CD4-positive, alpha-beta memory T cell (primary cell): ENCODE measurements around the gene HSD17B12. TPM values are rescaled to one million over a fixed set of nuclear protein-coding genes. Genes with fewer than 3 reads are reported as not detected.
A peak's percentile ranks its signal among the peaks of the same experiment; 100 is the strongest.

Experiments used
- CTCF ChIA-PET: fragments of 350-600 bp; sonication (Branson Sonifier 250); formaldehyde crosslinking; loops from one replicate; lab custom pipeline; 2021; ENCODE audit warnings: inconsistent platforms; ENCODE audit not compliant: partially characterized antibody; lab: Charles Lee
- POLR2A ChIA-PET: fragments of 350-600 bp; sonication (Branson Sonifier 250); formaldehyde crosslinking; loops from one replicate; lab custom pipeline; 2021; ENCODE audit not compliant: partially characterized antibody; lab: Charles Lee
- DNase-seq, 5 donors: peaks; one replicate each; pipeline versions ENCODE4 v3.0.0 to v3.0.0-alpha.2; 2020 to 2022; ENCODE audit warnings: mixed read lengths in 1 of 5
- H3K27ac ChIP-seq: one replicate; pipeline ENCODE4 v1.7.0; 2013; ENCODE audit warnings: low read depth, low read length
- H3K27me3 ChIP-seq: 2 replicates; pipeline ENCODE4 v1.7.0; 2013; ENCODE audit warnings: mild to moderate bottlenecking, low read length, moderate library complexity; ENCODE audit not compliant: insufficient read depth
- H3K36me3 ChIP-seq: 2 replicates; pipeline ENCODE4 v1.7.0; 2013; ENCODE audit warnings: mild to moderate bottlenecking, low read length, moderate library complexity; ENCODE audit not compliant: insufficient read depth
- H3K4me1 ChIP-seq: 2 replicates; pipeline ENCODE4 v1.7.0; 2013; ENCODE audit warnings: mild to moderate bottlenecking, low read length, moderate library complexity; ENCODE audit not compliant: insufficient read depth
- H3K4me3 ChIP-seq, 2 donors: one replicate each; pipeline ENCODE4 v1.7.0; 2013; ENCODE audit warnings: low read length in 2 of 2, mild to moderate bottlenecking in 1 of 2
- H3K9me3 ChIP-seq, 2 donors: one replicate each; pipeline ENCODE4 v1.7.0; 2013; ENCODE audit warnings: low read length in 2 of 2, control low read depth in 1 of 2; ENCODE audit not compliant: control insufficient read depth in 1 of 2
- H3K27ac Mint-ChIP-seq, 7 donors: one replicate each; pipeline ENCODE4 v1.8.0; 2020 to 2021; ENCODE audit warnings: mixed read lengths in 7 of 7, mild to moderate bottlenecking in 6 of 7, inconsistent platforms in 3 of 7, moderate library complexity in 3 of 7
- H3K27me3 Mint-ChIP-seq, 2 donors: one replicate each; pipeline ENCODE4 v1.8.0; 2020 to 2021; ENCODE audit warnings: mixed read lengths in 2 of 2
- H3K36me3 Mint-ChIP-seq, 2 donors: one replicate each; pipeline ENCODE4 v1.8.0; 2020 to 2021; ENCODE audit warnings: mixed read lengths in 2 of 2, inconsistent platforms in 1 of 2, mild to moderate bottlenecking in 1 of 2
- H3K4me1 Mint-ChIP-seq, 4 donors: one replicate each; pipeline ENCODE4 v1.8.0; 2020 to 2021; ENCODE audit warnings: mixed read lengths in 4 of 4, mild to moderate bottlenecking in 1 of 4
- H3K4me3 Mint-ChIP-seq, 8 donors: one replicate each; pipeline ENCODE4 v1.8.0; 2020 to 2021; ENCODE audit warnings: mixed read lengths in 8 of 8, mild to moderate bottlenecking in 7 of 8, moderate library complexity in 6 of 8, inconsistent platforms in 3 of 8
- H3K9me3 Mint-ChIP-seq, 8 donors: one replicate each; pipeline ENCODE4 v1.8.0; 2020 to 2021; ENCODE audit warnings: mixed read lengths in 8 of 8, mild to moderate bottlenecking in 5 of 8, inconsistent platforms in 3 of 8, moderate library complexity in 1 of 8
- intact Hi-C: fragments of 100-400 bp; cut with micrococcal nuclease; formaldehyde crosslinking; loops from one replicate; pipeline ENCODE4 v1.15.1; 2023
- polyA plus RNA-seq, 2 donors: library from polyadenylated mRNA; unstranded; fragments of 300-500 nt; fragmentation: Illumina TruSeq; gene quantifications; one replicate each; pipeline ENCODE4 v1.2.3, GENCODE V29; 2021
- total RNA-seq, 2 experiments: library from RNA; stranded (reverse); gene quantifications; one replicate each; pipeline ENCODE4 v1.2.3, GENCODE V29; 2021

The HSD17B12 gene
- total RNA-seq (10 to 100 TPM; 14.0 to 17.9 TPM), polyA plus RNA-seq (10 to 100 TPM; 19.8 to 39.0 TPM)

DNA sequence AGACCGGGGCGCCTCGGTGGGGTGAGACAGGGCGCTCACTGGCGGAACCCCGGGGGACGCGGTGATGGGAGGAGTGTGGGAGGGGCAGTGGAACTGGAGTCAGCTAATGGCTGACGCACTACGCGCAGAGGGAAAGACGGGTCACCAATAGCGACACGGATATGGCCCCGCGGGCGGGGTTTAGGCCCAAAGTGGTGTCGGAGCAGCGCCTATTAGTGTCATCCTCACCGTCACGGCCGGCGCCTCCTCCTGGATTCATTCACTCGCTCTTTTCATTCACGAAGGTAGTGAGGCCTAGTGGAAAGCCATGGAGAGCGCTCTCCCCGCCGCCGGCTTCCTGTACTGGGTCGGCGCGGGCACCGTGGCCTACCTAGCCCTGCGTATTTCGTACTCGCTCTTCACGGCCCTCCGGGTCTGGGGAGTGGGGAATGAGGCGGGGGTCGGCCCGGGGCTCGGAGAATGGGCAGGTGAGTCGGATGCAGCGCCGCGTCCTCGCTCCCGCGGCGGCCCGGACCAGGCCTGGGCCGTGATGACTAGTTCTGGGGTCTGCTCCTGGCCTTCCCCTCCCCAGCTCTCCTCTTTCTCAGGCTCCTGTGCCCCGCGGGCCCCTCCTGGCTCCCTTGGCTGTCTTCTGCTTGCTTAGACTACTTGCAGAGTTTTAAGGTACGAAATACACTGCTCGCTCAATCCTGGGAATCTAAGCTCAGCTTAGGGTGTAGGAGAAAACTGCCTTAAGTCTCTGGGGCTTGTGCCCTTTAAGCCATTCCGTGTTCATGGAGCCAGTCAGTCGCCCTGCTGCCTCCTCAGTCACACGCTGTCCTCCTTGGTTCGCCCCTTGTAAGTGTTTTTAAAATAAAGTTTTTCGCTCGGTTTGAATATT lies at the start of gene HSD17B12:
Gene HSD17B12 (plus strand): TSS at position 218 of the 880 bp plus-strand sequence. CDS start 90 bp downstream, at position 308.
- peak within 1 kb of the TSS; percentile 88 to 96 (median 93) for H3K4me3 Mint-ChIP-seq
- intact Hi-C loops, result loop anchor here (1.0 to 5.0 kb wide), 6 partner anchors 36 to 386 kb away; partner anchors contain the start of genes ACCS, ALKBH3, API5 and TTC17
- ChIA-PET CTCF (interaction anchor here (0.6 to 1.7 kb wide), 4 partner anchors 10 to 36 kb away, joined by 3 to 8 read pairs (median 4); no protein-coding TSS in a partner anchor), POLR2A (interaction anchor here (0.8 to 1.9 kb wide), 8 partner anchors 9 to 386 kb away, joined by 3 to 21 read pairs (median 4); partner anchors contain the start of genes ACCS, ALKBH3, API5 and TTC17)
- peak; percentile 98 to 100 (median 99) for DNase-seq
- H3K4me1 Mint-ChIP-seq, result peaks cover 17 to 30% (median 22%) of the 10 kb centered on the region in 4 donors
- no peaks in the 10 kb centered on the region for H3K27me3 Mint-ChIP-seq
- H3K9me3 ChIP-seq, result no peaks in the 10 kb centered on the region
- H3K36me3 Mint-ChIP-seq, result peaks cover 14 to 19% of the 10 kb centered on the region in 2 donors
- H3K4me1 ChIP-seq, result peaks cover 12% of the 10 kb centered on the region
- no peaks in the 10 kb centered on the region for H3K36me3 ChIP-seq
- peak within 1 kb of the TSS in 1 of 2 donors; percentile 65 for H3K4me3 ChIP-seq
- peak within 1 kb of the TSS; percentile 87 for H3K27ac ChIP-seq
- peaks cover 0 to 2% (median 0%) of the 10 kb centered on the region in 8 donors for H3K9me3 Mint-ChIP-seq
- peak within 1 kb of the TSS; percentile 90 to 99 (median 98) for H3K27ac Mint-ChIP-seq
- H3K27me3 ChIP-seq, result no peaks in the 10 kb centered on the region

DNA sequence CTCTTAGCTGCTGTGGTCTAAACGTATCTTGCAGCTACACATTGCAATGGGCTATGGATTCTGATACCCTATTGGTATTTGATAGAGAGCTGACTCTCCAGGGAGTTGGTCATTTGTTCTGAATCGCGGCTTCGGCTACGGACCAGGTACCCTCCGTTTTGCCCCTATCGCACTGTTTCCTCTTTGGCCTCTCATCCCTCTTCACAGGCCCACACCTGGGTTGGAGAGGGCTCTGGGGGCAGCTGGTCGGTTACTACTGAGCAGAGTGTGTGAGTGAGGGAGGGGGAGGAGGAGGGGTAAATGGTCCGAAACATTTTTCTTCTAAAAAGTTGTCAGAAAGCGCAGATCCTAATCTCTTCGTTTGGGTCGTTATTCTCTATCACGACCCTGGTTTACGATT lies 48.8 kb upstream of the HSD17B12 start:
- Mint-ChIP-seq H3K4me1 (peaks cover 0 to 1% (median 0%) of the 10 kb centered on the region in 4 donors), H3K4me3 (no peak overlapping the region), H3K9me3 (no peaks in the 10 kb centered on the region), H3K36me3 (no peaks in the 10 kb centered on the region), H3K27me3 (peaks cover 43 to 51% of the 10 kb centered on the region in 2 donors), H3K27ac (no peak overlapping the region)
- no peaks in the 10 kb centered on the region for H3K4me1 ChIP-seq
- peaks cover 3% of the 10 kb centered on the region for H3K27me3 ChIP-seq
- no peaks in the 10 kb centered on the region for H3K36me3 ChIP-seq
- CTCF ChIA-PET, result no interaction called here
- no peaks in the 10 kb centered on the region for H3K9me3 ChIP-seq
- H3K4me3 ChIP-seq, result no peak overlapping the region
- POLR2A ChIA-PET, result no interaction called here
- DNase-seq, result no peak
- intact Hi-C loops, result no loop called here
- no peak overlapping the region for H3K27ac ChIP-seq

DNA sequence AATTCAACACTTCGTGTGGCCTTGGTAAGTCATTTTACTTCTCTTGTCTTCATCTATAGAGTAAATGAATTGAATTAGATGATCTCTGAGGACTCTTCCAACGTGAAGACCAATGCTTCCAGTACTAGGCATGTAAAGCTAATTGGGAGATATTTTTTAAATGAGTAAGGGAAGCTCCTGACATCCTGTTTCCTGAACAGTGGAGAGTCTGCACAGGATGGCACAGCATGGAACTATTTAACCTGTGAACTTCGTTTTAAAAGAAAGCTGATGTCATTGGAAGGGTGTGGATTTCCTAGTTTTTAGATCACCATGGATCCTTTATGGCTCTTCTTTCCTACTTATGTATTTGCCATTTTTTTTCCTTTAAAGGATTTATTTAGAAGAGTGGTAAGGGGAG lies 48.4 kb upstream of the HSD17B12 start:
- Mint-ChIP-seq H3K27ac (no peak overlapping the region), H3K4me1 (peaks cover 0 to 1% (median 0%) of the 10 kb centered on the region in 4 donors), H3K4me3 (no peak overlapping the region), H3K9me3 (no peaks in the 10 kb centered on the region), H3K27me3 (peaks cover 43 to 51% of the 10 kb centered on the region in 2 donors), H3K36me3 (no peaks in the 10 kb centered on the region)
- intact Hi-C loops, result no loop called here
- peaks cover 4% of the 10 kb centered on the region for H3K27me3 ChIP-seq
- no peak overlapping the region for H3K27ac ChIP-seq
- no peaks in the 10 kb centered on the region for H3K36me3 ChIP-seq
- no peak overlapping the region for H3K4me3 ChIP-seq
- DNase-seq, result no peak
- no peaks in the 10 kb centered on the region for H3K4me1 ChIP-seq
- H3K9me3 ChIP-seq, result no peaks in the 10 kb centered on the region
- ChIA-PET POLR2A (no interaction called here), CTCF (no interaction called here)

DNA sequence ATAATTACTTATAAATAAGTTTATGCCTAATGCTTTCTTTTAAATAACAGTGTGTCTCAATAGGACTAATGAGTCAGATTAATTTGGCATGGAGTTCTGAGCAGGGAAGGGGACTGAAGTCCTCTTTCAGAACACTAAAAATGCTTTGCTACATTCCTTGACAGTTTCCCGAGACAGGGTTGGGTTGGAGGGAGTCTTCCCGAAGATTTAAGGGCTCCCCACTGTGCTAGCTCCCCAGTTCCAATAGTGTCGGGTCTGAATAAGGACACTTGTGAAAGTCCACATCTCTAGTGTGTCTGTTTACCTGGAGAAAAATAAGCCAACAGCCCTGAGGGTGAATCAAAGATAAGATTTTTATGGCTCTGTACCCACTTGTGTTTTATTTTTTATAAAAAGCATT lies 41.8 kb upstream of the HSD17B12 start:
- Mint-ChIP-seq H3K27ac (no peak overlapping the region), H3K9me3 (no peaks in the 10 kb centered on the region)
- intact Hi-C loops, result no loop called here

DNA sequence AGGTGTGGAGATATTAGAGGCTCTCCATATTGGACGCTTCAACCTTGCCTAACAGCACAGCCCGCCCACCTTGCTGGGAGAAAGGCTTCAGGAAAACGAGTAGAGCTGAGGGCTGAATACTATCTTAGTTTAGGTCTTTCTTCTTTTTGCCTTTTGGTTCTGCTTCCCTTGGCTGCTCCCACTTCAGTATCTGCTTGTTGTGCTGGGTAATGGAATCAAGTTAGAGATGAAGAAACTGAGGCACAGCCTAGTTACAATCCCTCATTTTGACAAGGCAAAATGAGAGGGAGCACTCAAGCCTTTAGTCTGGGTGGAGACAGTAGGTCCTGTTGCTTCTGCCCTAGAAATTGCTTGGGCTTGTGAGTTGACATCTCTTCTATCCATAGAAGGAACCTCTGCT lies 41.3 kb upstream of the HSD17B12 start:
- Mint-ChIP-seq H3K4me3 (no peak overlapping the region), H3K36me3 (peaks cover 0 to 7% of the 10 kb centered on the region in 2 donors), H3K27ac (no peak overlapping the region), H3K4me1 (peaks cover 5 to 8% (median 7%) of the 10 kb centered on the region in 4 donors), H3K27me3 (peaks cover 35 to 42% of the 10 kb centered on the region in 2 donors), H3K9me3 (no peaks in the 10 kb centered on the region)
- Histone ChIP-seq H3K4me1 (peaks cover 7% of the 10 kb centered on the region), H3K27me3 (peaks cover 20% of the 10 kb centered on the region), H3K4me3 (no peak overlapping the region), H3K9me3 (no peaks in the 10 kb centered on the region), H3K36me3 (no peaks in the 10 kb centered on the region), H3K27ac (no peak overlapping the region)
- no peak for DNase-seq
- CTCF ChIA-PET, result no interaction called here
- POLR2A ChIA-PET, result no interaction called here
- intact Hi-C loops, result no loop called here

More for the DNA sequence above, 41.8 kb upstream of the HSD17B12 start:
- peaks cover 5% of the 10 kb centered on the region for H3K4me1 ChIP-seq
- no peaks in the 10 kb centered on the region for H3K9me3 ChIP-seq
- ChIA-PET CTCF (no interaction called here), POLR2A (no interaction called here)
- no peak for DNase-seq
- peaks cover 20% of the 10 kb centered on the region for H3K27me3 ChIP-seq
- Mint-ChIP-seq H3K4me1 (peaks cover 1 to 3% (median 2%) of the 10 kb centered on the region in 4 donors), H3K27me3 (peaks cover 37 to 41% of the 10 kb centered on the region in 2 donors), H3K4me3 (no peak overlapping the region), H3K36me3 (peaks cover 0 to 2% of the 10 kb centered on the region in 2 donors)
- no peak overlapping the region for H3K4me3 ChIP-seq
- H3K27ac ChIP-seq, result no peak overlapping the region
- no peaks in the 10 kb centered on the region for H3K36me3 ChIP-seq

DNA sequence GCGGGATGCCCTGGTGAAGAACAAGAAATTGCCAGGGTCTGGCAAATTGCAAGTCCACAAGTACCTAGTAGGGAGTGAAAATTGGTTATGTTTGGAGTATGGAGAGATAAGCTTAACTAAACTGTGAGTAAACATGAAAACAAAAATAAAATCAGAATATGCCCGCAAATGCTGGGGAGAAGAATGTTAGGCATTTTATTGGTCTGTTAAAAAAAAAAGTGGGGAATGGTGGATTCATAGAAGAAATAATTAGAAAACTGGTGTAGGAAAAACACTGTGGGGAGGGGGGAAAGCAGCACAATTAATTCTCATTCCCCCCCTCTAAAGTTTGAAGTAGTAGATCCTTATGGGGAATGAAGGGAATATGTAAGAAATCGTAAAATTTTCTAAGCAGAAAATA lies 40.6 kb upstream of the HSD17B12 start:
- ChIA-PET POLR2A (no interaction called here), CTCF (no interaction called here)
- H3K4me3 ChIP-seq, result no peak overlapping the region
- no peaks in the 10 kb centered on the region for H3K9me3 Mint-ChIP-seq
- no peak overlapping the region for H3K27ac ChIP-seq
- intact Hi-C loops, result loop anchor here (5.0 kb wide), 1 partner anchor 227 kb away; no protein-coding TSS in a partner anchor
- peaks cover 20% of the 10 kb centered on the region for H3K27me3 ChIP-seq
- H3K27me3 Mint-ChIP-seq, result peaks cover 28 to 36% of the 10 kb centered on the region in 2 donors
- no peak for DNase-seq
- no peaks in the 10 kb centered on the region for H3K9me3 ChIP-seq
- H3K36me3 ChIP-seq, result no peaks in the 10 kb centered on the region
- peaks cover 0 to 9% of the 10 kb centered on the region in 2 donors for H3K36me3 Mint-ChIP-seq
- peaks cover 9 to 15% (median 12%) of the 10 kb centered on the region in 4 donors for H3K4me1 Mint-ChIP-seq
- H3K4me1 ChIP-seq, result peaks cover 13% of the 10 kb centered on the region
- H3K4me3 Mint-ChIP-seq, result no peak overlapping the region
- H3K27ac Mint-ChIP-seq, result no peak overlapping the region
